ENCODE data around the gene ELAVL3. TPM values are rescaled to one million over a fixed set of nuclear protein-coding genes. Genes with fewer than 3 reads are reported as not detected.
A peak's percentile ranks its signal among the peaks of the same experiment; 100 is the strongest.

The ELAVL3 gene
- not detected for total RNA-seq

GRCh38 chr19:11480715-11481533, at the start of gene ELAVL3:
ELAVL3 (minus strand) TSS chr19:11481046; CDS start chr19:11480608, 438 bp downstream.
- no peak for DNase-seq (ENCODE audit: low spot score)
- ATAC-seq: no peak

DNA sequence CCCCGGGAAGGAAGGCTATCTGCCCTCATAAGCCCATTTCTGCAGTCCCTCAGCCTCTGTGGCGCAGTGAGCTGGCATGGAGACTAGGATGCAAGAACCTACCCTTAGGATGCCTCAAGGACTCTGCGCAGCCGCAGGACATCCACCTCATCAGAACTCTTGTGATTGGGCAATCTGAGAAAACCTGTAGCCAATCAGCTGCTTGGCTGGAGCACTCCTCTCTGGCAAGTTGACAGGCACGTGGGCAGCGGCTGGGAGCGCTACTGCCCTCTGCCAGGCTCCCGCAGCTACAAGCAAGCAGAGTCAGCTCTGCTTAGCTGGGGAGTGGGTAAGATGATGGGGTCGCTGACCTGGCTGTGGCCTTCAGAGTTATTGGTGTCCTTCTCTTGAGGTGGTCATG, 49.6 kb upstream of the ELAVL3 start:
- DNase-seq (ENCODE audit: low spot score) (peak; percentile 85), ATAC-seq (peak; percentile 60)

DNA sequence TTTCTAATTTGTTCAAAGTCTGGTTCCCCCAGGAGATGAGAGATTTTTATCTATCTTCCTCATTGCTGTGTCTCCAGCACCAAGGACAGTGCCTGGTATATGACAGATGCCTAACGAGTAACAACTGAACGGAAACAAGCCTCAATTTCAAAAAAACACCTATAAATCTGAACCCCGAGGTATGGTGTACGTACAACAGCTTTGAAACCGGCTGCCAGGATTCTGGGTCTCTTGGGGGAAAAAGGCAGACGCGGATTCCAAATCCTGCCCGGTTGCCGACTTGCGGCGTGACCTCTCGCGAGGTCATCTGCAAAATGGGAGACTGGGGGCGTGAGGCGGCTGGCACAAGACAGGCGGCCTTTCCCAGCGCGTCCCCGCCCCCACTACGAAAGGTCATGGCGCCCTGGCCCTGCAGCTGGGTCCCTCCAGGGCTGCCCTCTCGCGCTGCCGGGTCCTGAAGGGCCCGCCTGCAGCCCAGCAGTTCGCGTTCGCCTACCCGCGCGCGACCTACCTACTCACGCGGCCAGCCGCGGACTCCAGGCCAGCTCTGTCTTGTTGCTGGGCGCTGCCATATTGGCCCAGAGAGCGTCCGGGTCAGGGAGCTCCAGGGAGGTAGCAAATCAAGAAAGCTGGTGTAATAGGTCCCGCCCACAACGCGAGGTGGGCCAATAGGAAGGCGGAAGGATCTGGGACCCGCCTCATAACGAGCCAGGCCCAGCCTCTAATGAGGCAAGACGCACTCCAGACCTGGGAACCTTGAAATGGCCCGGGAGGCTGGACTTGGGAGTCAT, 47.9 kb upstream of the ELAVL3 start, which contains the start of gene ECSIT:
ECSIT (minus strand) TSS at position 584 of the 791 bp plus-strand sequence. CDS start 9,964 bp downstream, outside the sequence.
- ATAC-seq (peak; percentile 98), DNase-seq (ENCODE audit: low spot score) (peak; percentile 98)

DNA sequence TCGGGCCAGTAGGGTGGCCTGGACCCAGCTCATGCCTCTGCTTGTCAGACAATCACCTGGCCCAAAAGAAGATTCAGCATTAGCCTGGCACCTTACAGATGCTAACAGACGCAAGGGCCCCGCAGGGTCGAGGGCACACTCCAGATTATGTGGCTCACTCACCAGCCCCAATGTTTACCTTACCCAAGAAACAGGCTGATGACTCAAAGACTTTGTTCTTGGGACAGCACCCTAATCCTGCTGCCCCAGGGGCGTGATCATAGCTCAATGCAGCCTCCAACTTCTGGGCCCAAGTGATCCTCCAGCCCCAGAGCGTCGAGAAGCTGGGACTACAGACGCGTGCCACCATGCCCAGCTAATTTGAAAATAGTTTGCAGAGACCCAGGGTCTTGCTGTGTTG, 38.3 kb upstream of the ELAVL3 start:
- no peak for DNase-seq (ENCODE audit: low spot score)
- no peak for ATAC-seq

DNA sequence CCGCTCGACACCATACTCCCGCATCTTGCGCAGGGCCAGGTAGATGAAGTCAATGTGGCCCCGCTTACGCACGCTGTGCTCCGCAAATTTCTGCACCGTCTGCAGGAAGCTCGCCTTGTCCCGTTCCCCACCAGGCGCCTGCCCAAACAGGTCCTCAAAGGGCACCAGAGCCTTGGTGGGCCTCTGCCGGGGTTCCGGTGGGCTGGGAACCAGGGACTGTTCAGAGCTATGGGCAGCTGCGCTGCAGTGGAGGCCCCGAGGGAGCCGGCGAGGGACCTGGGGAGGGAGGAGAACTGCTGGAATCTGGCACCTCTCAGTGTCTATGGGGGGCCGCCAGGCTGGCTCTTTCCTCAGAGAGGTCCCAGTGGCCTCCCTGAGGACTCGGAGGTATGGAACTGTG, 33.1 kb upstream of the ELAVL3 start:
- DNase-seq (ENCODE audit: low spot score) (no peak), ATAC-seq (no peak)

GRCh38 chr19:11510444-11510843, 29.6 kb upstream of the ELAVL3 start:
- ATAC-seq (no peak), DNase-seq (ENCODE audit: low spot score) (no peak)

DNA sequence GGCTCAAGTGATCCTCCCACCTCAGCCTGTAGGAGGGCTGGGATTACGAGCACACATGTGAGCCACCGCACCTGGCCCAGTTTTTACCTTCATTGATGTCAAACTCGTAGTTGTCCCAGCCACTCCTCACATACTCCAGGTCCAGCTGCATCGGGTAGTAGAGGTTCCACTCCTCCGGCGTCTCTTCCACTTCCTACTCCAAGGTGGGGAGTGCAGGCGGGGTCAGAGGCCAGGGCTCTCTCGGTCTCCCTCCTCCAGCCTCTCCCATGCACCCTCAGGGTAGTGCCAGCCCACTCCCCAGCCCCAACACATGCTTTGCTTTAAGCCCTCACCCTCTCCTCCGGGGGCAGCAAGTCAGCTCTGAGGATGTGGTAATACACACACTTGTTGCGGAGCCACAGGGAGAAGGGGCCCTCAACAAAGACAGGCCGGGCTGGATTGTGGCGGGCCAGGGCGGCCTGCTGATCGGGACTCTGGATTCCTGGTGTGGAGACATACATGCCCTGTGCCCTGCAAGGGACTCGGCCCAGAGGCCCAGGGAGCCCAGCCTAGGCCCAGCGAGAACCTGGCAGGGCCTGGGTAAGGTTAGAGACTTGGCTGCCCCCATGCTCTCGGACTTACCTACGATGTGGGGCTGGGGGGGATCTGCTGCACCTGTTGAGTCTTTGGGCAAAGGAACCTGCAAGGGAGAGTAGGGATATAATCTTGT, 26.7 kb upstream of the ELAVL3 start:
- no peak for DNase-seq (ENCODE audit: low spot score)
- ATAC-seq: no peak

DNA sequence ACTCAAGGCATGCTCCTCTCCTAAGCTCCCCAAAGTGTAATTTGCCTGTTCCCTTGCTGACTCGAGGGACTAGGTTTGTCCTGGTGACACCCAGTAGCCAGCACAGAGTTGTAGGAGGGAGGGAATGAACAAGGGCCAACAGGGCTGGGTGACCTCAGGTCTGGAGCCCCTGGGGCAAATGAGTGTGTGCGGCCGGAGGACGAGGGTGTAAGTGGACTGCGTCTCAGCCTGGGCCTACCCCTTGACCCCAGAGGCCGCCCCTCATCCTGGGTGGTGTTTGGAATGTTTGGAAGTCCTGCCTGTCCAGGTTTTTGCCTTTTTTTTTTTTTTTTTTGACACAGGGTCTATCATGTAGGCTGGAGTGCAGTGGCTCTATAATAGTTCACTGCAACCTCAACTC, 26.1 kb upstream of the ELAVL3 start:
- no peak for DNase-seq (ENCODE audit: low spot score)
- no peak for ATAC-seq

DNA sequence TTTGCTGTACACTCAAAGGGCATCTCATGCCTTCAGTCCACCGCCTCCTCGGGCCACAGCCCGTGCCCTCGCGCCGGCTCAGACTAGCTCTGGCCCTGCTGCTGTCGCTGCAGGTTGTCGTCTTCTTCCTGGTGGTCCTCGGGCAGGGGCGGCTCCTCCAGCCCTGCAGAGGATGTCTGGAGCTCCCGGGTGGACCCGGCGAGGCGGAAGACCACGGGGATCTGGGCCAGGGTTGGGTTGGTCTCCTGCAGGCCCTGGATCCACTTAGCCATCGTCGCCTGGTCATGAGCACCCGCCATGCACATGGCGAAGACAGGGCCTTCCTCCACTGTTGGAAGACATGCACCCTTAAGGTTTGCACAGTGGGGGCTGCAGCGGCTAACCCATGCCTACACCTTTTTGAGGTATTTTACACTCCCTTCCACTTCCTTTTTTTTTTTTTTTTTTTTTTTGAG, 25.3 kb upstream of the ELAVL3 start:
- no peak for DNase-seq (ENCODE audit: low spot score)
- peak; percentile 53 for ATAC-seq

GRCh38 chr19:11505504-11506100, 24.8 kb upstream of the ELAVL3 start, which contains the start of gene ZNF653:
ZNF653 (minus strand) TSS chr19:11505839; CDS start chr19:11505786, 53 bp downstream.
- DNase-seq (ENCODE audit: low spot score) (peak; percentile 96), ATAC-seq (peak; percentile 80)

DNA sequence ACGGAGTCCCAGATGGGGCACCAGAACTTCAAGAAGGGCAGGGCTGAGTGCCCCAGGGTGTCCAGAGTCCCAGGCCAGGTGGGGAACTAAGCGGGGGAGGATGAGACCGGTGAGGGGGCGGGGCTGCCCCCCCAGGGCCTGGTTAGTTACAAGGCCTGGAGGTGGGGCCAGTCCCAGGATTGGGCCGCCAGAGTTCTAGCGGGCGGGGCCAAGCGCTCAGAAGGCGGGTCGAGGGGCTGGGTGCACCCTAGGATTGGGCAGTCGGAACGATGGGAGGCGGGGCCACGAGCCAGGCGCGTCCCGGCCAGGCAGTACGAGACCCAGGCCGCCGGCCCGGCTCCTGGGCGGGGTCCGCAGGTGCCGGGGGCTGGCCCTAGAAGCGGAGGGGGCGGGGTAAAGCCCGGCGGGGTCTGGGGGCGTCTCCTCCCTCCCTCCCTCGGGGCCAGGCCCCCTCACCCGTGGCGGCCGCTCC, 24.2 kb upstream of the ELAVL3 start:
- ATAC-seq (peak; percentile 92), DNase-seq (ENCODE audit: low spot score) (peak; percentile 98)

GRCh38 chr19:11504502-11505031, 23.7 kb upstream of the ELAVL3 start:
- ATAC-seq (no peak), DNase-seq (ENCODE audit: low spot score) (no peak)

DNA sequence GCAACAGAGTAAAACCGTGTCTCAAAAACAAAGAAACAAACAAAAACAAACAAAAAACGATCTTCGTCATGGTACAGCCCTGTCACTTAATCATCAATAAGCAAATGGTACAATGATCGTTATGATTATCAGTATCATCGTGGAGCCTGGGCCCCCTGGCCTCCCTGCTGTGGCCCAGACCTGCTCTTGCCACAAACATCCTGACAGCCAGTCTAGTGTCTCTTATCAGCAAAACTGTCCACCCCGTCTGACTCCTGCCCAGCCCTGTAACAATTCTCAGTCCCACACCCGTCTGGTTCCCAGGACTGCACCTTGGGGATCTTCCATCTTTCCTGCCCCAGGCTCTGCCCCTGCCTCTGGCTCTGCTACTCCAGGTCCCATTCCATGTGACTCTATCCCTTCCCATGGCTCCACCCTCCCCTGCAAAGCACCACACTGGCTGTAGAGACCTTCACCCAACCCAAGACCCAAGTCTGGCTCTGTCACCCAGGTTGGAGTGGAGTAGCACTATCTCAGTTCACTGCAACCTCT, 19.1 kb upstream of the ELAVL3 start:
- ATAC-seq (no peak), DNase-seq (ENCODE audit: low spot score) (no peak)

DNA sequence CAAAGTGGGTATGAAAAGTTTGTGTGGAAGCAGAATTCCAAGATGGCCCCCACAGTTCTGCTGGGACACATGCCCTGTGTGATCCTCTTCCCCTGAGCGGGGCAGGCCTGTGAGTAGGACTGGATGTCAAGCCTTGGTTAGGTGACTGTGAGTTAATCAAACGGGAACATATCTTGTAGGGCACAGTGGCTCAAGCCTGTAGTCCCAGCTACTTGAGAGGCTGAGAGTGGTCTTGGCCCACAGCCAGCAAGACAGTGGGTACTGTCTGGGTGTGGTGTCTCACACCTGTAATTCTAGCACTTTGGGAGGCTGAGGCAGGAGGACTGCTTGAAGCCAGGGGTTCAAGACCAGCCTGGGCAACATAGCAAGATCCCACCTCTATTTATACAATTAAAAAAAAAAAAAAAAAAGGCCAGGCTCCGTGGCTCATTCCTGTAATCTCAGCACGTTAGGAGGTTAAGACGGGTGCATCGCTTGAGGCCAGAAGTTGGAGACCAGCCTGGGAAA, 18.4 kb upstream of the ELAVL3 start:
- ATAC-seq (no peak), DNase-seq (ENCODE audit: low spot score) (no peak)

GRCh38 chr19:11496391-11497163, 15.7 kb upstream of the ELAVL3 start:
- ATAC-seq: peak; percentile 51
- no peak for DNase-seq (ENCODE audit: low spot score)

GRCh38 chr19:11495885-11496284, 15.0 kb upstream of the ELAVL3 start:
- DNase-seq (ENCODE audit: low spot score): no peak
- ATAC-seq: no peak

- DNase-seq (ENCODE audit: low spot score) (no peak), ATAC-seq (peak; percentile 30)
Measured at GRCh38 chr19:11495481-11495880, 14.6 kb upstream of the ELAVL3 start.

GRCh38 chr19:11494634-11495285, 13.9 kb upstream of the ELAVL3 start:
- DNase-seq (ENCODE audit: low spot score): no peak
- ATAC-seq: no peak
